Fibroblast of lung (primary cell): ENCODE measurements around the gene CA12.

Experiments
- EZH2 ChIP-seq: IDR thresholded peaks from 2 replicates; pipeline ENCODE4 v1.5.1; 2012; ENCODE audit warnings: low read length, control low read depth, mild to moderate bottlenecking; ENCODE audit errors: missing control alignments
- TF ChIP-seq, protein P1 (sequence below), 2 donors: IDR thresholded peaks in 1 of 2; conservative IDR thresholded peaks in 1 of 2; 1 replicate in 1 of 2; 2 replicates in 1 of 2; pipeline ENCODE4 v1.5.1; 2011 to 2012; ENCODE audit warnings: low read length in 2 of 2, control low read depth in 1 of 2, inconsistent platforms in 1 of 2, low read depth in 1 of 2, mild to moderate bottlenecking in 1 of 2

DNA sequence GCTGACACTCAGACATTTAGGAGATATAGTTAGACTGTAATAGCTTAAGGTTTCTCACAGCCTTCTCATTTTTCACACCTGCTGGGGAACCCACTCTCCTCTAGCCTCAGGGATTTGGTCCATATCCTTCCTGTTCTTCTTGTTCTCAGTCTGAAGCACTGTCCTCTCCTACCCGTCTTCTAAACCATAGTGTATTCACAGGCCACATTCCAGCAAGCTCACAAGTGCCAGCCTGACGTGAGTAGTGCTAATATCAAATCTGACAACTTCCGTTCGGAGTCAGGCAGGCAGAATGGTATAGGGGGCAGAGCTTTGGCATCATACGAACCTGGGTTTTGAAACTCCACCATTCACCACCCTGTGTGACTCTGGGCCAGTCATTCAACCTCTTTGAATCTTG, 6.9 kb upstream of the CA12 start:
- TF ChIP-seq, protein P1, sequence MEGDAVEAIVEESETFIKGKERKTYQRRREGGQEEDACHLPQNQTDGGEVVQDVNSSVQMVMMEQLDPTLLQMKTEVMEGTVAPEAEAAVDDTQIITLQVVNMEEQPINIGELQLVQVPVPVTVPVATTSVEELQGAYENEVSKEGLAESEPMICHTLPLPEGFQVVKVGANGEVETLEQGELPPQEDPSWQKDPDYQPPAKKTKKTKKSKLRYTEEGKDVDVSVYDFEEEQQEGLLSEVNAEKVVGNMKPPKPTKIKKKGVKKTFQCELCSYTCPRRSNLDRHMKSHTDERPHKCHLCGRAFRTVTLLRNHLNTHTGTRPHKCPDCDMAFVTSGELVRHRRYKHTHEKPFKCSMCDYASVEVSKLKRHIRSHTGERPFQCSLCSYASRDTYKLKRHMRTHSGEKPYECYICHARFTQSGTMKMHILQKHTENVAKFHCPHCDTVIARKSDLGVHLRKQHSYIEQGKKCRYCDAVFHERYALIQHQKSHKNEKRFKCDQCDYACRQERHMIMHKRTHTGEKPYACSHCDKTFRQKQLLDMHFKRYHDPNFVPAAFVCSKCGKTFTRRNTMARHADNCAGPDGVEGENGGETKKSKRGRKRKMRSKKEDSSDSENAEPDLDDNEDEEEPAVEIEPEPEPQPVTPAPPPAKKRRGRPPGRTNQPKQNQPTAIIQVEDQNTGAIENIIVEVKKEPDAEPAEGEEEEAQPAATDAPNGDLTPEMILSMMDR (conservative IDR thresholded peaks at IDR 0.05 in 1 of 2, IDR thresholded peaks at IDR 0.05 in 1 of 2; ENCODE audit: low read depth in 1 of 2, low read length in 2 of 2): no peak
- TF ChIP-seq EZH2: no peak
